Ascending aorta (tissue), 2 donors: ENCODE measurements around the gene SLC5A3. TPM values are rescaled to one million over a fixed set of nuclear protein-coding genes. Genes with fewer than 3 reads are reported as not detected.
A peak's percentile ranks its signal among the peaks of the same experiment; 100 is the strongest.

Experiments
- DNase-seq, 2 donors: peaks; one replicate each; pipeline ENCODE4 v3.0.0-alpha.2; 2019; ENCODE audit warnings: low spot score in 2 of 2
- H3K27ac ChIP-seq, 2 donors: fragments of 200-600 bp; sonication (generic); one replicate each; pipeline ENCODE4 v1.5.1; 2016 to 2017; ENCODE audit warnings: mild to moderate bottlenecking in 1 of 2
- H3K27me3 ChIP-seq: fragments of 200-600 bp; sonication (generic); one replicate; pipeline ENCODE4 v1.5.1; 2017
- H3K36me3 ChIP-seq, 2 donors: fragments of 200-600 bp; sonication (generic); one replicate each; pipeline ENCODE4 v1.5.1; 2016
- H3K4me1 ChIP-seq, 2 donors: fragments of 200-600 bp; sonication (generic); one replicate each; pipeline ENCODE4 v1.5.1; 2016 to 2017; ENCODE audit warnings: mild to moderate bottlenecking in 1 of 2
- H3K4me3 ChIP-seq, 2 donors: fragments of 200-600 bp; sonication (generic); one replicate each; pipeline ENCODE4 v1.5.1; 2016 to 2017; ENCODE audit warnings: mild to moderate bottlenecking in 1 of 2
- H3K9me3 ChIP-seq, 2 donors: fragments of 200-600 bp; sonication (generic); one replicate each; pipeline ENCODE4 v1.5.1; 2016
- CTCF ChIP-seq, 3 experiments: fragments of 200-600 bp in 2 of 3; fragments of 450-650 bp in 1 of 3; sonication (generic) in 2 of 3; IDR thresholded peaks; one replicate each; pipeline ENCODE4 v1.5.1; 2016 to 2019; ENCODE audit warnings: antibody characterized with exemption in 3 of 3, mild to moderate bottlenecking in 1 of 3, moderate library complexity in 1 of 3
- intact Hi-C: fragments of 100-400 bp; cut with DNase I; formaldehyde crosslinking; loops from one replicate; pipeline ENCODE4 v1.15.1; 2023
- total RNA-seq: library from RNA; depleted of rRNA; stranded (reverse); fragments of >200 nt; gene quantifications from one replicate; pipeline ENCODE4 v1.1.0, GENCODE V29; 2016

The SLC5A3 gene
- total RNA-seq, 1 donor from 2014 or later: 8.4 TPM

- intact Hi-C loops: no loop called here
- Histone ChIP-seq H3K27me3 (no peaks in the 10 kb centered on the region), H3K9me3 (no peaks in the 10 kb centered on the region), H3K4me1 (peaks cover 6 to 47% of the 10 kb centered on the region in 2 donors), H3K27ac (no peak overlapping the region), H3K36me3 (no peaks in the 10 kb centered on the region), H3K4me3 (no peak overlapping the region)
- DNase-seq: no peak
- TF ChIP-seq CTCF (IDR thresholded peaks at IDR 0.05): no peak
Measured at GRCh38 chr21:34086887-34087306, 13.5 kb downstream of the SLC5A3 start.

GRCh38 chr21:34088752-34089151 is 15.4 kb downstream of the SLC5A3 start:
- no peak for TF ChIP-seq CTCF (IDR thresholded peaks at IDR 0.05)
- Histone ChIP-seq H3K36me3 (no peaks in the 10 kb centered on the region), H3K9me3 (no peaks in the 10 kb centered on the region), H3K27ac (peak overlapping the region in 1 of 2 donors; percentile 39), H3K4me1 (peaks cover 6 to 45% of the 10 kb centered on the region in 2 donors), H3K4me3 (no peak overlapping the region), H3K27me3 (no peaks in the 10 kb centered on the region)
- intact Hi-C loops: no loop called here
- DNase-seq: no peak

- TF ChIP-seq CTCF (IDR thresholded peaks at IDR 0.05): no peak
- Histone ChIP-seq H3K27me3 (no peaks in the 10 kb centered on the region), H3K9me3 (no peaks in the 10 kb centered on the region), H3K4me3 (no peak overlapping the region), H3K36me3 (peaks cover 11 to 13% of the 10 kb centered on the region in 2 donors), H3K27ac (peak overlapping the region; percentile 42 to 46), H3K4me1 (peaks cover 4 to 36% of the 10 kb centered on the region in 2 donors)
- intact Hi-C loops: loop anchor here (5.0 kb wide), 1 partner anchor 36 kb away; no protein-coding TSS in a partner anchor
- DNase-seq: no peak
Measured at GRCh38 chr21:34091032-34091431, 17.7 kb downstream of the SLC5A3 start.

GRCh38 chr21:34091607-34092006 is 18.2 kb downstream of the SLC5A3 start:
- peaks cover 14 to 17% of the 10 kb centered on the region in 2 donors for H3K36me3 ChIP-seq
- peaks cover 4 to 38% of the 10 kb centered on the region in 2 donors for H3K4me1 ChIP-seq
- no peak overlapping the region for H3K27ac ChIP-seq
- H3K4me3 ChIP-seq: no peak overlapping the region
- TF ChIP-seq CTCF (IDR thresholded peaks at IDR 0.05): peak in 1 of 3 experiments; percentile 12
- DNase-seq: no peak
- H3K9me3 ChIP-seq: no peaks in the 10 kb centered on the region
- intact Hi-C loops: loop anchor here (5.0 kb wide), 1 partner anchor 36 kb away; no protein-coding TSS in a partner anchor
- no peaks in the 10 kb centered on the region for H3K27me3 ChIP-seq

GRCh38 chr21:34092262-34092921 is 19.0 kb downstream of the SLC5A3 start:
- no peaks in the 10 kb centered on the region for H3K27me3 ChIP-seq
- peak overlapping the region; percentile 6 to 33 for H3K27ac ChIP-seq
- peaks cover 4 to 38% of the 10 kb centered on the region in 2 donors for H3K4me1 ChIP-seq

More at GRCh38 chr21:34092262-34092921, 19.0 kb downstream of the SLC5A3 start:
- H3K4me3 ChIP-seq: peak overlapping the region in 1 of 2 donors; percentile 1
- TF ChIP-seq CTCF (IDR thresholded peaks at IDR 0.05): no peak
- intact Hi-C loops: loop anchor here (5.0 kb wide), 1 partner anchor 35 kb away; no protein-coding TSS in a partner anchor
- no peak for DNase-seq
- peaks cover 14 to 21% of the 10 kb centered on the region in 2 donors for H3K36me3 ChIP-seq
- no peaks in the 10 kb centered on the region for H3K9me3 ChIP-seq
